Loucy (cell line): ENCODE data around the gene SPACDR.

ENCODE experiments used
- EZH2phosphoT487 ChIP-seq: fragments of 200-600 bp; IDR thresholded peaks from 2 replicates; pipeline ENCODE4 v1.6.1; 2018; ENCODE audit warnings: antibody characterized with exemption, mild to moderate bottlenecking, moderate library complexity, borderline replicate concordance
- TF ChIP-seq, protein P1 (sequence below): fragments of 200-600 bp; sonication (generic); conservative IDR thresholded peaks from 2 replicates; pipeline ENCODE4 v1.5.1; 2014; ENCODE audit warnings: mild to moderate bottlenecking, antibody characterized with exemption, low read length

DNA sequence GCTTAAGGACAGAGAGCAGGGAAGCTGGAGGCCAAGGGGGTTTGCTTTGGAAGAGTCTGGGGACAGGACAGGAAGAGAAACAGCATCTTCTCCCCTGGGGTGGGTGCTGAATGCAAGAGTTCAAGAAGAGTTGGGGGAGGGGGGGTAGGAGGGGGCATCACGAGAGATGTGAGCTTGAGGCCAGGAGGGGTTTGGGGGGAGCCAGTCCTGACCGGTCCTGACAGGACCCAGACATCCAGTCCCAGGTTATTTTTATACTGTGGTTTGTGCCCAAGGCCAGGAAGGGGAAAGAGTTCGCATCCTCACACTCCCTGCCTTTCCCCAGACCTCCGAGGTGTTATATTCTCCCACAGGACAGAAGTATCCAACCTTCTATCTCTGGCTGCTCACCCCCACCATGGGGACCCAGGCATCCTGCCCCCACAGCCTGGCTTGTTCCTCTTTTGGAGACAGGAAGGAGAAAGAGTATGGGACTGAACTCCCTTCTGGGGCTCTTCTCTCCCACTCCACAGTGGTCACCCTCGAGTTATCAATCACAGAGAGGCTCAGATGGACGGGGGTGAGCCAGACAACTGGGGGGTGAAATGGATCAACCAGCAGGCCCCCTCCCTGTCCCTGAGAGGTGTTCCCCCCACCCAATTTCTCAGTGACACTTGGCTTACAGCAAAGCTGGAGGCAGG lies 12.2 kb upstream of the SPACDR start:
- TF ChIP-seq EZH2phosphoT487 = no peak
- TF ChIP-seq, protein P1, sequence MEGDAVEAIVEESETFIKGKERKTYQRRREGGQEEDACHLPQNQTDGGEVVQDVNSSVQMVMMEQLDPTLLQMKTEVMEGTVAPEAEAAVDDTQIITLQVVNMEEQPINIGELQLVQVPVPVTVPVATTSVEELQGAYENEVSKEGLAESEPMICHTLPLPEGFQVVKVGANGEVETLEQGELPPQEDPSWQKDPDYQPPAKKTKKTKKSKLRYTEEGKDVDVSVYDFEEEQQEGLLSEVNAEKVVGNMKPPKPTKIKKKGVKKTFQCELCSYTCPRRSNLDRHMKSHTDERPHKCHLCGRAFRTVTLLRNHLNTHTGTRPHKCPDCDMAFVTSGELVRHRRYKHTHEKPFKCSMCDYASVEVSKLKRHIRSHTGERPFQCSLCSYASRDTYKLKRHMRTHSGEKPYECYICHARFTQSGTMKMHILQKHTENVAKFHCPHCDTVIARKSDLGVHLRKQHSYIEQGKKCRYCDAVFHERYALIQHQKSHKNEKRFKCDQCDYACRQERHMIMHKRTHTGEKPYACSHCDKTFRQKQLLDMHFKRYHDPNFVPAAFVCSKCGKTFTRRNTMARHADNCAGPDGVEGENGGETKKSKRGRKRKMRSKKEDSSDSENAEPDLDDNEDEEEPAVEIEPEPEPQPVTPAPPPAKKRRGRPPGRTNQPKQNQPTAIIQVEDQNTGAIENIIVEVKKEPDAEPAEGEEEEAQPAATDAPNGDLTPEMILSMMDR = no peak
